MCF 10A (cell line): ENCODE results near the gene KRTAP12-3. TPM values are rescaled to one million over a fixed set of nuclear protein-coding genes. Genes with fewer than 3 reads are reported as not detected.

Experiments used
- BruUV-seq: library from RNA; stranded (reverse); fragments of 400-500 nt; replicated peaks from 2 replicates; lab custom pipeline; 2021; lab: Mats Ljungman, UMichigan
- CTCF ChIA-PET: fragments of 300-600 bp; sonication (Branson Sonifier 250); formaldehyde crosslinking; extraction: SDS; loops from one replicate; lab custom pipeline; 2021; ENCODE audit warnings: antibody characterized with exemption, inconsistent platforms; lab: Yijun Ruan, JAX
- POLR2A ChIA-PET: fragments of 300-600, 350-650 bp; sonication (Branson Sonifier 250); formaldehyde crosslinking; extraction: SDS; loops from one replicate; lab custom pipeline; 2020; ENCODE audit warnings: antibody characterized with exemption, inconsistent platforms; lab: Yijun Ruan, JAX
- DNase-seq: peaks from one replicate; pipeline ENCODE4 v3.0.0-alpha.2; 2018; ENCODE audit not compliant: unreplicated experiment
- H3K27ac Mint-ChIP-seq: one replicate; pipeline ENCODE4 v1.8.0; 2022; ENCODE audit warnings: mild to moderate bottlenecking, low read depth, mixed read lengths; ENCODE audit not compliant: unreplicated experiment
- H3K27me3 Mint-ChIP-seq: one replicate; pipeline ENCODE4 v1.8.0; 2022; ENCODE audit warnings: mixed read lengths; ENCODE audit not compliant: insufficient read depth, unreplicated experiment
- H3K36me3 Mint-ChIP-seq: one replicate; pipeline ENCODE4 v1.8.0; 2022; ENCODE audit warnings: mild to moderate bottlenecking, moderate library complexity, mixed read lengths; ENCODE audit not compliant: insufficient read depth, unreplicated experiment
- H3K4me1 Mint-ChIP-seq: one replicate; pipeline ENCODE4 v1.8.0; 2022; ENCODE audit warnings: mixed read lengths; ENCODE audit not compliant: insufficient read depth, unreplicated experiment
- H3K4me3 Mint-ChIP-seq: one replicate; pipeline ENCODE4 v1.8.0; 2022; ENCODE audit warnings: mild to moderate bottlenecking, moderate library complexity, mixed read lengths; ENCODE audit not compliant: unreplicated experiment
- H3K9me3 Mint-ChIP-seq: one replicate; pipeline ENCODE4 v1.8.0; 2022; ENCODE audit warnings: mixed read lengths; ENCODE audit not compliant: unreplicated experiment
- intact Hi-C: fragments of 100-400 bp; cut with micrococcal nuclease; formaldehyde crosslinking; loops from 2 replicates; pipeline ENCODE4 v1.14.1; 2022
- total RNA-seq: library from RNA; stranded (reverse); gene quantifications from 2 replicates; pipeline ENCODE4 v1.2.3, GENCODE V29; 2022
- TF ChIP-seq, protein P1 (sequence below): fragments of 200-600 bp; IDR thresholded peaks from one replicate; pipeline ENCODE4 v1.8.0; 2022; ENCODE audit warnings: antibody characterized with exemption, mild to moderate bottlenecking; ENCODE audit not compliant: unreplicated experiment

The KRTAP12-3 gene
- total RNA-seq, 1 experiment from 2014 or later = not detected

DNA sequence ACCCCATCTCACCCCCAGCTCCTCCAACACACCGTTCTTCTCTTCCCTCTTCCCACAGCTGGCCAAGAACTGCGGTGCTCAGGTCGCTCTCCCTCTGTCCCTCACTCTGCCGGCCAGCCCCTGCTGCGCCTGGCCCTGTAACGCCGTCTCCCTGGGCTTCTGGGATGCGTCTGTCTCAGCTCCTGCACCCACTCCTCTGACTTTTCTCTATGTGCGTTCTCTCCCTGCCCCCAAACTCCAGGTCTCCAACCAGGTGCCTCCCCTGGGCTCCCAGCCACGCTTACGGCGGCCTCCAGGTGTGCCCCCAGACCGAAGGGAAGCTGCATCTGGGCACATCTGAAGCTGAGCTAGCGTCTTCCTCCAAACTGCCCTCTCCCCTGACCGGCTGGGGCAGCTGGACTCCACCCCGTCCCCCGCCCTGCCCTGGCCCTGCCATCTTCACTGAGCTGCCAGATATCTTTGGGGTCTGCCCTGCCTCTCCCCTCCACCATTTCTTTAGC is 41.8 kb downstream of the KRTAP12-3 start:
- intact Hi-C loops = no loop called here

DNA sequence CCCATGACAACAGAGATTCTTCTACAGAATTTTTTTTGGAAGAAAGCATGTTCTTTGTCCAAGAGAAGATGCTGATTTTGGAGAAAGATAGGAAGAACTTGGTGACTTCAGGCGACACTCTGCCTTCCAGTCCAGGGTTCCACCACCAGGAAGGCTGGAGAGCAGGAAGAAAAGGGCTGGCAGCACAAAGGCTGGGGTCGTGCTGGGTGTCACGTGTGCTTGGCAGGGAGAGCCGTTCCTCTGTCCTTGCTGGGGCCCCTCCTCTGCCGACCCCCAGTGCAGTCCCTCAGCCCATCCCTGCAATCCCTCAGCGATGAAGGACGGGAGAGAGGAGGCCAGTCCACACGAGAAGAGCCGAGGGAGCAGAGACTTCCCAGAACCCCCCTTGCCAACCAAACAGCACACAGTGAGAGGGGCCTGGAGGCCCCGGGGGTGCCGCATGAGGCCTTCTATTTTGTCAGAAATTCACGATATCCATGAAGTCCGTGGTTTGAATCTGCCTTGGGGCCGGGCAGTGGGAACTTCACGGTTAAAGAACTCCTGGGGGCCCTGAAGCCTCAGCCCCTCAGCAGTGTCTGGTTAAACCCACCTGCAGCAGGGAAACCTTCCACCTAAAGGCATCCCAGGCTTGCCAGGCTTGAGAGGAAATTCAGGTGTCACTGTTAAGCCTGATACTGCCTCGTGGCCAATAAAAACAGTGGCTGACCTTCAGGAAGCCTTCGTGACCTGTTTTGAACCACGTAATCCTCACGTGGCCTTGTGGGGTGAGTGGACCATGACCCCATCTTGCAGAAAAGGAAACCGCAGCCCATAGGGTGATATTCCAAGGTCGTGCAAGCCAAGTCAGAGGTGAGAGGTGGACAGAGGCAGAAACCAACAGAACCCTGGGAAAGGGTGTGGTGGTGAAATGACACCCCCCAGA is 42.6 kb downstream of the KRTAP12-3 start:
- H3K27me3 Mint-ChIP-seq = peaks cover 67% of the 10 kb centered on the region
- H3K4me3 Mint-ChIP-seq = no peak overlapping the region
- no peaks in the 10 kb centered on the region for H3K36me3 Mint-ChIP-seq
- DNase-seq = no peak
- ChIA-PET CTCF (no interaction called here), POLR2A (interaction anchor here (1.1 kb wide), 1 partner anchor 10 kb away, joined by 5 read pairs; no protein-coding TSS in a partner anchor)
- H3K9me3 Mint-ChIP-seq = no peaks in the 10 kb centered on the region
- no TSS peak for BruUV-seq
- no peaks in the 10 kb centered on the region for H3K4me1 Mint-ChIP-seq
- TF ChIP-seq, protein P1, sequence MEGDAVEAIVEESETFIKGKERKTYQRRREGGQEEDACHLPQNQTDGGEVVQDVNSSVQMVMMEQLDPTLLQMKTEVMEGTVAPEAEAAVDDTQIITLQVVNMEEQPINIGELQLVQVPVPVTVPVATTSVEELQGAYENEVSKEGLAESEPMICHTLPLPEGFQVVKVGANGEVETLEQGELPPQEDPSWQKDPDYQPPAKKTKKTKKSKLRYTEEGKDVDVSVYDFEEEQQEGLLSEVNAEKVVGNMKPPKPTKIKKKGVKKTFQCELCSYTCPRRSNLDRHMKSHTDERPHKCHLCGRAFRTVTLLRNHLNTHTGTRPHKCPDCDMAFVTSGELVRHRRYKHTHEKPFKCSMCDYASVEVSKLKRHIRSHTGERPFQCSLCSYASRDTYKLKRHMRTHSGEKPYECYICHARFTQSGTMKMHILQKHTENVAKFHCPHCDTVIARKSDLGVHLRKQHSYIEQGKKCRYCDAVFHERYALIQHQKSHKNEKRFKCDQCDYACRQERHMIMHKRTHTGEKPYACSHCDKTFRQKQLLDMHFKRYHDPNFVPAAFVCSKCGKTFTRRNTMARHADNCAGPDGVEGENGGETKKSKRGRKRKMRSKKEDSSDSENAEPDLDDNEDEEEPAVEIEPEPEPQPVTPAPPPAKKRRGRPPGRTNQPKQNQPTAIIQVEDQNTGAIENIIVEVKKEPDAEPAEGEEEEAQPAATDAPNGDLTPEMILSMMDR = no peak
- H3K27ac Mint-ChIP-seq = no peak overlapping the region
- intact Hi-C loops = no loop called here

More for the DNA sequence above, 41.8 kb downstream of the KRTAP12-3 start:
- Mint-ChIP-seq H3K4me1 (no peaks in the 10 kb centered on the region), H3K36me3 (no peaks in the 10 kb centered on the region), H3K9me3 (peaks cover under 1% of the 10 kb centered on the region), H3K27me3 (peaks cover 67% of the 10 kb centered on the region), H3K27ac (no peak overlapping the region), H3K4me3 (no peak overlapping the region)
- ChIA-PET POLR2A (no interaction called here), CTCF (interaction anchor here (0.6 to 0.9 kb wide), 2 partner anchors 43 to 1763 kb away, joined by 3 read pairs; no protein-coding TSS in a partner anchor)
- BruUV-seq = no TSS peak
- TF ChIP-seq, protein P1 = no peak
- no peak for DNase-seq

DNA sequence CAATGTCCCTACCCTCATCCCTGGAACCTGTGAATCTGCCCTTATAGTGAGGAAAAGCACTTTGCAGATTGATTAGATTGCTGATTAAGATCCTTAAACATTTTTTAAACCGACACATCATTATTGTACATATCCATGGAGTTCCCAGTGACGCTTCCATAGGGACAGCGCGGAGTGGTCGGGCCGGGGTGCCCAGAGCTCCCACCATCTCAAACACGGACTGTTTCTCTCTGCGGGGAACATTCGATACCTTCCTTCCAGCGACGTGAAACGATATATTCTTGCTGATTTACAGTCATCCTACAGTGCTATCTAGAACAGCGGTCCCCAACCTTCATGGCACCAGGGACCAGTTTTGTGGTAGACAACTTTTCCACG is 43.3 kb downstream of the KRTAP12-3 start:
- DNase-seq = no peak
- ChIA-PET CTCF (no interaction called here), POLR2A (interaction anchor here (0.6 to 1.1 kb wide), 2 partner anchors 9 to 28 kb away, joined by 3 to 5 read pairs; no protein-coding TSS in a partner anchor)
- TF ChIP-seq, protein P1 = no peak
- Mint-ChIP-seq H3K4me1 (no peaks in the 10 kb centered on the region), H3K36me3 (no peaks in the 10 kb centered on the region), H3K4me3 (no peak overlapping the region), H3K27me3 (peaks cover 60% of the 10 kb centered on the region), H3K27ac (no peak overlapping the region), H3K9me3 (no peaks in the 10 kb centered on the region)
- no TSS peak for BruUV-seq
- intact Hi-C loops = no loop called here

DNA sequence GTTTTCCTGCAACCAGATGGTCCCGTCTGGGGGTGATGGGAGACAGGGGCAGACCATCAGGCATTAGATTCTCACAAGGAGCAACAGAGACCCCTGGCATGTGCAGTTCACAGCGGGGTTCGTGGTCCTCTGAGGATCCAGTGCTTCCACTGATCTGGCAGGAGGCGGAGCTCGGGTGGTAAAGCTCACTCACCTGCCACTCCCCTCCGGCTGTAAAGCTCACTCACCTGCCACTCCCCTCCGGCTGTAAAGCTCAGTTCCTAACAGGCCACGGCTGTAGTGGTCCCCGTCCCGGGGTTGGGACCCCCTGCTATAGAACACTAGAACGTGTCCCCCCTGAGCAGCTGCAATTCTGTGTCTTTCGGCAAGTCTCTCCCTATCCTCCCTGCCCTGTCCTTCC is 43.8 kb downstream of the KRTAP12-3 start:
- H3K4me1 Mint-ChIP-seq = no peaks in the 10 kb centered on the region
- H3K4me3 Mint-ChIP-seq = no peak overlapping the region
- no peak overlapping the region for H3K27ac Mint-ChIP-seq
- no peaks in the 10 kb centered on the region for H3K9me3 Mint-ChIP-seq
- H3K27me3 Mint-ChIP-seq = peaks cover 55% of the 10 kb centered on the region
- no TSS peak for BruUV-seq
- TF ChIP-seq, protein P1 = no peak
- no peak for DNase-seq
- H3K36me3 Mint-ChIP-seq = no peaks in the 10 kb centered on the region
- ChIA-PET CTCF (no interaction called here), POLR2A (interaction anchor here (0.6 to 1.1 kb wide), 2 partner anchors 8 to 28 kb away, joined by 3 to 5 read pairs; no protein-coding TSS in a partner anchor)
- intact Hi-C loops = no loop called here
